Uterus (tissue), 4 donors: ENCODE results near the gene TECPR1. TPM values are rescaled to one million over a fixed set of nuclear protein-coding genes. Genes with fewer than 3 reads are reported as not detected.

ENCODE experiments used
- DNase-seq, 2 donors: peaks; one replicate each; pipeline ENCODE4 v3.0.0-alpha.2; 2019 to 2020
- H3K27ac ChIP-seq, 2 donors: fragments of 200-600 bp; sonication (generic); 1 replicate in 1 of 2; 2 replicates in 1 of 2; pipeline ENCODE4 v1.5.1; 2016 to 2018
- H3K27me3 ChIP-seq, 2 donors: fragments of 200-600 bp; sonication (generic); one replicate each; pipeline ENCODE4 v1.5.1; 2018 to 2019; ENCODE audit warnings: control low read depth in 1 of 2
- H3K36me3 ChIP-seq, 2 donors: fragments of 200-600 bp; sonication (generic); one replicate each; pipeline ENCODE4 v1.5.1; 2019; ENCODE audit warnings: control low read depth in 1 of 2
- H3K4me1 ChIP-seq, 2 donors: fragments of 200-600 bp; sonication (generic); one replicate each; pipeline ENCODE4 v1.5.1; 2018 to 2019; ENCODE audit warnings: control low read depth in 1 of 2
- H3K4me3 ChIP-seq, 2 donors: fragments of 200-600 bp; sonication (generic); 1 replicate in 1 of 2; 2 replicates in 1 of 2; pipeline ENCODE4 v1.5.1; 2018 to 2019; ENCODE audit warnings: mild to moderate bottlenecking in 1 of 2
- H3K9me3 ChIP-seq, 2 donors: fragments of 200-600 bp; sonication (generic); one replicate each; pipeline ENCODE4 v1.5.1; 2019; ENCODE audit warnings: control low read depth in 1 of 2
- POLR2A ChIP-seq, 2 donors: fragments of 450-650 bp; IDR thresholded peaks; one replicate each; pipeline ENCODE4 v1.6.1; 2016; ENCODE audit warnings: antibody characterized with exemption in 2 of 2, mild to moderate bottlenecking in 1 of 2, moderate library complexity in 1 of 2
- intact Hi-C: fragments of 100-400 bp; cut with DNase I; formaldehyde crosslinking; loops from one replicate; pipeline ENCODE4 v1.15.1; 2023; ENCODE audit warnings: low total_unique reads
- total RNA-seq, 4 donors: library from RNA; depleted of rRNA in 3 of 4; stranded (reverse); fragments of >200 nt in 3 of 4; gene quantifications; one replicate each; pipeline versions ENCODE4 v1.1.0 to v1.2.4, GENCODE V29; 2014 to 2023
- TF ChIP-seq, protein P1 (sequence below), 4 experiments: fragments of 200-600 bp in 2 of 4; fragments of 450-650 bp in 2 of 4; sonication (generic) in 2 of 4; IDR thresholded peaks; one replicate each; pipeline ENCODE4 v1.5.1; 2016 to 2019; ENCODE audit warnings: antibody characterized with exemption in 4 of 4, mild to moderate bottlenecking in 2 of 4, moderate library complexity in 1 of 4
- donor health status: DM: yes; HTN: yes; CAD: no.

The TECPR1 gene
- total RNA-seq, 4 donors from 2014 or later, result 3.1 to 52.6 (median 16.7) TPM

- Histone ChIP-seq H3K4me3 (no peak overlapping the region), H3K36me3 (no peaks in the 10 kb centered on the region), H3K4me1 (no peaks in the 10 kb centered on the region), H3K27me3 (no peaks in the 10 kb centered on the region), H3K27ac (no peak overlapping the region), H3K9me3 (no peaks in the 10 kb centered on the region)
- TF ChIP-seq, protein P1, sequence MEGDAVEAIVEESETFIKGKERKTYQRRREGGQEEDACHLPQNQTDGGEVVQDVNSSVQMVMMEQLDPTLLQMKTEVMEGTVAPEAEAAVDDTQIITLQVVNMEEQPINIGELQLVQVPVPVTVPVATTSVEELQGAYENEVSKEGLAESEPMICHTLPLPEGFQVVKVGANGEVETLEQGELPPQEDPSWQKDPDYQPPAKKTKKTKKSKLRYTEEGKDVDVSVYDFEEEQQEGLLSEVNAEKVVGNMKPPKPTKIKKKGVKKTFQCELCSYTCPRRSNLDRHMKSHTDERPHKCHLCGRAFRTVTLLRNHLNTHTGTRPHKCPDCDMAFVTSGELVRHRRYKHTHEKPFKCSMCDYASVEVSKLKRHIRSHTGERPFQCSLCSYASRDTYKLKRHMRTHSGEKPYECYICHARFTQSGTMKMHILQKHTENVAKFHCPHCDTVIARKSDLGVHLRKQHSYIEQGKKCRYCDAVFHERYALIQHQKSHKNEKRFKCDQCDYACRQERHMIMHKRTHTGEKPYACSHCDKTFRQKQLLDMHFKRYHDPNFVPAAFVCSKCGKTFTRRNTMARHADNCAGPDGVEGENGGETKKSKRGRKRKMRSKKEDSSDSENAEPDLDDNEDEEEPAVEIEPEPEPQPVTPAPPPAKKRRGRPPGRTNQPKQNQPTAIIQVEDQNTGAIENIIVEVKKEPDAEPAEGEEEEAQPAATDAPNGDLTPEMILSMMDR (IDR thresholded peaks at IDR 0.05), result no peak
- TF ChIP-seq POLR2A (IDR thresholded peaks at IDR 0.05), result no peak
- no peak for DNase-seq
- intact Hi-C loops, result no loop called here
Measured at GRCh38 chr7:98215561-98216495, 36.2 kb downstream of the TECPR1 start.

DNA sequence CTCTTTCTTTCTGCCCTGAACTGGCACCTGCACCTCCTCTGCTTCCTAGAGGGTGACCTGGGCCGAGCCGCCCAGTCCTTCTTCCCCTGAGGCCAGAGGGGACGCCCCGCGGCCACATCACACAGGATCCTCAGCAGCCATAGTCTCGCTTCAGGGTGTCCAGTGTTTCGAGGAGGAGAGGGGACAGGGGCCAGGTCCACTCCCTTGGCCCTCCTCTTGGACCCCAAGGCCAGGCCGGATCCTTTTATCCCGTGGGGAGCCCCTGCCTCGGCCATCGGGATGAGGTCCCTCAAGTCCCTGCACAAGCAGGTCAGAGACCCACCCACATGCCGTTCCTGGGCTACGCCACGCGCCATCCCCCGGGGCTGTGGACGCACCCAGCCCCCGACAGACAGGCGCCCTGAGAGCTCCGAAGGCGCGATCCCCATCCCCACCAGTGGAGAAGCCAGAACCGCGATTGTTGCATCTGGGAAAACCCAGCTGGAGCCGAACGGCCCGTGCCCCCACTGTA is 37.2 kb downstream of the TECPR1 start:
- Histone ChIP-seq H3K27ac (no peak overlapping the region), H3K36me3 (no peaks in the 10 kb centered on the region), H3K4me3 (no peak overlapping the region), H3K9me3 (no peaks in the 10 kb centered on the region), H3K4me1 (no peaks in the 10 kb centered on the region), H3K27me3 (no peaks in the 10 kb centered on the region)
- TF ChIP-seq, protein P1 (IDR thresholded peaks at IDR 0.05), result no peak
- no peak for TF ChIP-seq POLR2A (IDR thresholded peaks at IDR 0.05)
- peak in 1 of 2 donors; percentile 9 for DNase-seq
- intact Hi-C loops, result no loop called here

- intact Hi-C loops, result no loop called here
- Histone ChIP-seq H3K4me1 (no peaks in the 10 kb centered on the region), H3K27ac (no peak overlapping the region), H3K27me3 (no peaks in the 10 kb centered on the region), H3K9me3 (no peaks in the 10 kb centered on the region), H3K4me3 (no peak overlapping the region), H3K36me3 (no peaks in the 10 kb centered on the region)
- DNase-seq, result peak in 1 of 2 donors; percentile 9
- no peak for TF ChIP-seq POLR2A (IDR thresholded peaks at IDR 0.05)
- TF ChIP-seq, protein P1 (IDR thresholded peaks at IDR 0.05), result no peak
Measured at GRCh38 chr7:98213888-98214810, 37.9 kb downstream of the TECPR1 start.

GRCh38 chr7:98213296-98213887 is 38.6 kb downstream of the TECPR1 start:
- DNase-seq, result peak in 1 of 2 donors; percentile 11
- no peak overlapping the region for H3K4me3 ChIP-seq
- H3K27ac ChIP-seq, result no peak overlapping the region
- H3K9me3 ChIP-seq, result no peaks in the 10 kb centered on the region
- no peaks in the 10 kb centered on the region for H3K27me3 ChIP-seq
- no peaks in the 10 kb centered on the region for H3K36me3 ChIP-seq
- intact Hi-C loops, result no loop called here
- no peaks in the 10 kb centered on the region for H3K4me1 ChIP-seq
- TF ChIP-seq, protein P1 (IDR thresholded peaks at IDR 0.05), result no peak
- no peak for TF ChIP-seq POLR2A (IDR thresholded peaks at IDR 0.05)
